GM12874 (cell line): ENCODE measurements around the gene ARL11.

ENCODE experiments used
- CTCF ChIP-seq: IDR thresholded peaks from 2 replicates; pipeline ENCODE4 v1.5.1; 2011; ENCODE audit warnings: low read depth, mild to moderate bottlenecking, control low read depth, low read length, moderate library complexity; ENCODE audit not compliant: insufficient read depth

The ARL11 gene

GRCh38 chr13:49636705-49637104 is 8.4 kb downstream of the ARL11 start:
- no peak for TF ChIP-seq CTCF

GRCh38 chr13:49638030-49638743 is 9.9 kb downstream of the ARL11 start:
- TF ChIP-seq CTCF = no peak

- TF ChIP-seq CTCF = no peak
Measured at GRCh38 chr13:49638744-49639072, 10.4 kb downstream of the ARL11 start.

- TF ChIP-seq CTCF = no peak
Measured at GRCh38 chr13:49641801-49642291, 13.5 kb downstream of the ARL11 start.

- no peak for TF ChIP-seq CTCF
Measured at GRCh38 chr13:49643035-49643646, 14.8 kb downstream of the ARL11 start.

- no peak for TF ChIP-seq CTCF
Measured at GRCh38 chr13:49645451-49645850, 17.1 kb downstream of the ARL11 start.

- no peak for TF ChIP-seq CTCF
Measured at GRCh38 chr13:49646688-49647087, 18.4 kb downstream of the ARL11 start.
